M059J (cell line): ENCODE measurements around the gene ERI3. TPM values are rescaled to one million over a fixed set of nuclear protein-coding genes. Genes with fewer than 3 reads are reported as not detected.

Source experiments
- DNase-seq: peaks from one replicate; pipeline ENCODE4 v3.0.0-alpha.2; 2012; ENCODE audit warnings: low read depth
- total RNA-seq: library from RNA; depleted of rRNA; stranded (reverse); fragments of >200 nt; shearing (Covaris generic); gene quantifications from 2 replicates; pipeline ENCODE4 v1.2.3, GENCODE V29; 2014

The ERI3 gene
- total RNA-seq, 1 experiment from 2014 or later = 87.6 TPM

DNA sequence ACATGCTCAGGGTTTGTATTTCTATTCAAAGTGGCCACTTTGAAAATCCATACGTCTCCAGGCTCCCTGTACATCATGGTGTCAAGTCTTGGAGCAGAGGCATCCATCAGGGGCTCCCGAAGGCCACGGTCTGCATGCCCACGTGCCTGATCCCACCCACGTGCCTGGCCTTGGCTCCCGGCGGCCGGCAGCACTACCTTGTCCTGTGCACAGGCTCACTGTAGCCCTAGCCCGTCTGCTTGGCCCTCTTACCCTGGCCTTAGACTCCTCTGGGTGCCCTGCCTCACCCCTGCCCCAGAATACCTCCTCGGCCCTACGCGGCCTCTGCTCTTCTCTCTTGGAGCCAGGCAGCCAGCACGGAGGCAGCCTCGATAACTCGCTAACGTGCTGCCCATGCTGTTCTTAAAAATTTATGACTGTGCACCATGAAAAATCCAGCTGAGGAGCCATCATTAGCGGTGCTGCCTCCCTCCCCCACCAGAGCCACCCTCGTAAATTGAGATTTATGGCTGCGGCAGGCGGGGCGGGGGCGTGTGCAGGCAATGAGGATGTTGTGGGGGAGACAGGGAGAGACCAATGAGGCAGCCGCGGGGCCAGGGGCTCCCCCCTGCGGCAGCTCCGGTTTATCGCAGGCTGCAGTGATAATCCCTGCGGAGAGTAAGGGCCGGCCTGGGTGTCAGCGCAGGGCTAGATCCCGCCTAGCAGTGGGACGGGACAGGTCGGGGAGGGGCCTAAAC lies 117.2 kb downstream of the ERI3 start:
- no peak for DNase-seq

GRCh38 chr1:44236490-44237272 lies 118.4 kb downstream of the ERI3 start:
- no peak for DNase-seq

GRCh38 chr1:44235808-44236207 lies 119.2 kb downstream of the ERI3 start:
- no peak for DNase-seq

GRCh38 chr1:44233593-44233992 lies 121.5 kb downstream of the ERI3 start:
- DNase-seq = no peak

- DNase-seq = no peak
These were observed 124.3 kb downstream of the ERI3 start for GRCh38 chr1:44230796-44231195.

DNA sequence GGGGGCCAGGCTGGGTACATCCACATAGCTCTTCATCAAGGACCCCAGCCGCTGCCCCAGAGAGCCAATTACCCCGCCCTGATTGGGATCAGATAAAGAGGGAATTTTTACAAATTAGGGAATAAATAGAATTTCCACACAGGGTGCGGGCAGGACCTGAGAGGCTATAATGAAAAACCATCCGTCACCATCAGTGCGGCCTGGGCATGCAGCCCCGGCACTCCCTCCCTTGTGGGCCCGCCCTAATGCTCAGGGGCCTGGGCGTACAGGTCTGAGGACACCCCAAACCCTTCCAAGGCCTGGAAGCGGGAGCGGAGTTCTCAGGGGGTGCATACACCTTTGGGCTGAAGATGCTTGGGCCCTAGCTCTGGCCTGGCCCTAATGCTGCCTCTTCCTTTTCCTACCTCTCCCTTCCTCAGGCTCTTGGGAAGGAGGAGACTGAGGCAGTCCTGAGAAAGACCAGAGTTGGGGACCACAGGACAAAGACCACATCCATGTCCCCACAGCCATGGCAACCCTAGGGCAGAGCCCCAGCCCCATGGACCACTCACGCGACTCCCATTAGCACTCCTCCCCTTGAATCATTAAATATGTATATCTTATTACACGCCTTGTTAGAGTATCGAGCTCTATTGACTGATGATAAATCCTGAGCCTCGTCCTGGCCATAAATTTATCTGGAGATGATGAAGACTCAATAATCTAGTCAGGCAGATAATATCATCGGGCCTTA lies 125.5 kb downstream of the ERI3 start:
- no peak for DNase-seq

DNA sequence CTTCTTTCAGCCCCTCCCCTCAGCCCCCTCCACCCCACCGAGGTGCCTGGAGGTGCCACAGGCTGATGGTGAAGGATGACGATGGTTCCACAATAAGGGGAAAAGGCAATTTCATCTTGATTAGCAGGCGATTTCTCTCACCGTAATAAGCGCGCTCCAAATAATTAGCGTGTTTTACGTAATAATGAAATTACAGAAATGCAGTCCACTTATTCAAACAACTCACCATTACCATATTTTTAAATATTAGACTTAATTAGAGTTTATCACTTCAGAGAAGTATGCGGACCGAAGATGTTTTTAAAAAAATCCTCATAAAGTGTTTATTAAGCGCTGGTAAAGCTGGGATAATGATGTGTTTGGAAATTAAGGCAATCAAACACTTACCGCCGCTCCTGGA lies 126.8 kb downstream of the ERI3 start:
- DNase-seq = no peak

DNA sequence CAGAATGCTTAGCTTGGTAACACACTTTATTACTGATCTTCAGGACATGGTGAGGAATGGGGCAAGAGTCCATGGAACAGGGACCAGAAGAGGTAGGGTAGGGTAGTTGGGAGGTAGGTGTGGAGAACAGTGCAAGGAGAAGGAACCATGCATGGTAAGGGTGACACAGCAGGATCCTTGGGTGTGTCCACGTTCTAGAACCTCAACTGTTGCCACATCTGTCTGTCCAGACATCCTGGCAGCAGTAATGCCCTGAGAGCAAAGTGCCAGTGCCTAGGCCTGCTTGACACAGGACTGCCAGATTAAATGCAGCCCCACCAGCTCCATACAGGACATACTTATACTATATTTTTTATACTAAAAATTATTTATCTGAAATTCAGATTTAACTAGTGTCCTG lies 127.8 kb downstream of the ERI3 start:
- no peak for DNase-seq

DNA sequence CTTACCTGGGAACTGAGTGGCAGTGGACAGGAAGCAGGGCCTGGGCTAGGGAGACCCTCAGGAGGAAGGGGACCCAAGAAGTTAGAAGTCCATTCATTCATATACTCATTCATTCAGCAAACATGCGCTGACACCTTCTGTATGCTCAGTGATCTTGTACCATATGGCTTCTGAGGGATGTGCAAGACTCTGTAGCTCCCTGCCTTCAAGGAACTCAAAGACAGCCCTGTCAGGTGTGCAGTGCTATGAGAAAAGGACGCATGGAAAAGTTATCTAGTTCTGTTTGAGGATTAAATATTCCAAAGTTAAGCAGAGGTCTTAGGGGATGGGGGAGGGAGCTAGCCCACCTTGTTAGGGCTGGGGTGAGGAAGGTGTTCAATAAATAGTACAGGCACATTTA lies 129.3 kb downstream of the ERI3 start:
- no peak for DNase-seq

- DNase-seq = no peak
These were observed 131.9 kb downstream of the ERI3 start for GRCh38 chr1:44223187-44223610.

DNA sequence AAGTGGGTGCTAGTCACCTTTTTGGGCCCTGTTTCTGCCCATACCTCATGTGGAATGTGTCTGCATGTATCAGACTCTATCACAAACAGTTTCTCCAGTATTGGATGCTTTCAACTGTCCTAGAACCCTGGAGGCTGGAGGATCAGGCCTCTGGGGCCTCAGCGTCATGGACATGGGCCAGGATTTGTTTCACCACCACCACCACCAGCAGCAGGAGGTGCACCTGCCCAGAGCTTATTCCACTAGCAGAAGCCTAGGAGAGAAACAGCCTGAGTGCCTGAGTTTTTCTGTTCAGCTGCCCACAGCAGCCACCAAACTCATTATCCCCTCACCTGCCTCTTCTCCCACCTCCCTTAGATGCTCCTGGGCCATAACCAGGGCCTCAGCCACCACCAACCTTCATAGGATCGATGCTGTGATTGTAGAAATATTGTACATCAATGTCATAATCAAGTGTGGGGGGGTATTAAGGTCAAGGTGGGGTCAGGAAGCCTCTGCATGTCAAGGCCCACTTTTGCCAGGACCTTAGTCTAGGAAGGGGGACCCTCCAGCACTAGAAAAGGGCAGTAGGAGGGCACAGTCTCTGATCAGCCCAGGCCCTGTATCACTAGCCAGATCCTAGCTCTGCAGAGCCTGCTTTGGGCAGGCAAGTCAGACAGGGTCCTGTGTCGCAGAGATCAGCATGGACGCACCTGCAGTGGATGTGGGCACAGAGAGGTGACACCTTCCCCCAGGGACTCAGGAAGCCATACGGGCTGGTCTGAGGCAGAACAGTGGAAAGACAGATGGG lies 132.5 kb downstream of the ERI3 start:
- DNase-seq = no peak

DNA sequence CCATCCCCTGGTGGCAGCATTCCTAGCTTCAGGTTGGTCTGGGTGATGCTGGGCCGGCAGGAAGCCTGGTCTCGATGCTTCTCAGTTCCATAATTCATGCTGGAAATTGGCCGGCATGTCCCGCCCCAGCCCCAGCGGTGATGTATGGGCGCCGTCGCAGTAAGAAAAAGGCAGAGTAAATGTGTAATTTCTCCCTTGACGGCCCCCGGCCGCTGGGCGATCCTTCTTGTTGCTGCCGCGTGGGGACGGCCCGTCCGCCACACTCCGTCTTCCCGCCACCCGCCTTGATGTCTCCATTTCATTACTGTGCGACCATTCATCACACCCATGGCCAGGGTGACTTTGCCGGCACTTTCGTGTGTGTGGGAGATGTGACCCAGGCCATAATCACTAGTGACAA lies 133.3 kb downstream of the ERI3 start:
- DNase-seq = no peak

DNA sequence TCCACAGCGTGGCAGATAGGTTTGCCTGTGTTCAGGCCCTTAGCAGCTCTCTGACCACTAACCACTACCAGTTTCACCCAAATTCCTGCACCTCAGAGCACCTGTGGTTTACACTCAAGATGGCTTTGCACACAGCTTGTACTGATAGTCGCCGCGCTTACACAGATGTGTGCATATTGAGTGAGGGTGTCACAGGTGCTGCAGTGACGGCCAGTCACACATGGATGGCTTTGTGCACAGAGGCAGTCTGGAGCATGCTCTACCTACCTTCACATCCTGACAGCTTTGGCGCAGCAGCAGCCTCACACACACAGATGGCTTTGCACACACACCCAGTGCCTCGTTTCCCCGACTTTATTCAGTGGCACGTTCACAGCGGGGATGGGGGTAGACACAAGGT lies 134.3 kb downstream of the ERI3 start:
- DNase-seq = no peak

- no peak for DNase-seq
These were observed 134.9 kb downstream of the ERI3 start for GRCh38 chr1:44220001-44220751.

GRCh38 chr1:44219301-44219626 lies 135.8 kb downstream of the ERI3 start:
- DNase-seq = no peak

GRCh38 chr1:44218503-44219300 lies 136.4 kb downstream of the ERI3 start:
- DNase-seq = no peak

DNA sequence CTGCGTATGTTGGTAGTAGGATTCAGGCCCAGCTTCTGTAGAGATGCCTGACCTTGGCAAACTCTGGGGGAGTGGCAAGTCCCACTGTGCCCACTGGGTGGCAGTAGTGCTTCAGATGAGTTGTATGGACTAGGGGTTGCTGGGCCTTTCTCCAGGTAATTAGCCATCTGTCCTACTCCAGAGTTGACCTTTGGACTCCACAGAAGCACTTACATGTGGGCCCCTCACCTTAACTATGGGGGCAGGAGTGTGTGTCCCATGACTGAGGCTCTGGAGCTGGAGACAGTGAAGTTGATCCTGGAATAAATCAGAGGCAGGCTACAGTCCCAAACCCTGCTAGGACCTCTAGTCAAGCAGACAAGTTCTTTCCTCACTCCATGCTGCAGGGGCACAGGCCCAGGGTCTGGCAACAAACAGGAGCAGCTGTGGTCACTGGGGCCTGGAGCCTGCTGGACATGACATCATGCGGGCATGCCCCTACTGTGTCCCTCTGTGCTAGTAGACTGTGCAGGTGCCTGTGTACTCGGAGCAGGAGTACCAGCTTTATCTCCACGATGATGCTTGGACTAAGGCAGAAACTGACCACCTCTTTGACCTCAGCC lies 137.1 kb downstream of the ERI3 start:
- DNase-seq = peak; percentile 70

- DNase-seq = peak; percentile 77
These were observed 141.6 kb downstream of the ERI3 start, which contains the start of gene DMAP1 for GRCh38 chr1:44213222-44214112. Gene DMAP1, plus strand, starts transcription at chr1:44213471. Its CDS starts 283 bp downstream, at chr1:44213754.
